Epithelial cell of esophagus (primary cell): Measurements from ENCODE around the gene AUTS2.
"Not testable (repeated sequence)": the region's sequence is repeated elsewhere in the genome, so short reads cannot be mapped to it uniquely, and the experiment has no call there.

Experiments
- DNase-seq: peaks from one replicate; pipeline ENCODE4 v3.0.0; 2010; ENCODE audit warnings: low read depth
- H3K4me3 ChIP-seq: 2 replicates; pipeline ENCODE4 v1.5.1; 2011; ENCODE audit warnings: mild to moderate bottlenecking, low read length, control low read depth
- CTCF ChIP-seq: IDR thresholded peaks from 2 replicates; pipeline ENCODE4 v1.5.1; 2011; ENCODE audit warnings: low read depth, mild to moderate bottlenecking, low read length, control low read depth, inconsistent platforms; ENCODE audit not compliant: insufficient read depth; ENCODE audit errors: missing control alignments

The AUTS2 gene

GRCh38 chr7:70270149-70270548, 671.9 kb downstream of the AUTS2 start:
- DNase-seq = no peak
- no peak for TF ChIP-seq CTCF
- H3K4me3 ChIP-seq = no peak overlapping the region

- no peak overlapping the region for H3K4me3 ChIP-seq
- no peak for DNase-seq
- TF ChIP-seq CTCF = no peak
Measured at GRCh38 chr7:70271617-70272081, 673.4 kb downstream of the AUTS2 start.

GRCh38 chr7:70275570-70275969, 677.3 kb downstream of the AUTS2 start:
- not testable (repeated sequence) for H3K4me3 ChIP-seq, DNase-seq

- peak; percentile 60 for DNase-seq
- no peak for TF ChIP-seq CTCF
- no peak overlapping the region for H3K4me3 ChIP-seq
Measured at GRCh38 chr7:70285187-70285586, 686.9 kb downstream of the AUTS2 start.

- H3K4me3 ChIP-seq = no peak overlapping the region
- peak; percentile 94 for DNase-seq
- TF ChIP-seq CTCF = no peak
Measured at GRCh38 chr7:70285854-70286253, 687.6 kb downstream of the AUTS2 start.

GRCh38 chr7:70288781-70289456, 690.6 kb downstream of the AUTS2 start:
- no peak for TF ChIP-seq CTCF
- DNase-seq = peak; percentile 56
- no peak overlapping the region for H3K4me3 ChIP-seq

GRCh38 chr7:70292716-70293115, 694.4 kb downstream of the AUTS2 start:
- no peak for TF ChIP-seq CTCF
- H3K4me3 ChIP-seq = no peak overlapping the region
- no peak for DNase-seq
